HepG2 (cell line): ENCODE measurements around the gene MINDY1. TPM values are rescaled to one million over a fixed set of nuclear protein-coding genes. Genes with fewer than 3 reads are reported as not detected.

Source experiments
- CBX5 ChIP-seq: sonication (generic); formaldehyde crosslinking; IDR thresholded peaks from 2 replicates; pipeline ENCODE4 v1.4.0; 2020; ENCODE audit warnings: missing genetic modification reagents, borderline replicate concordance
- MAZ ChIP-seq, 2 experiments: sonication (generic) in 1 of 2; formaldehyde crosslinking in 1 of 2; IDR thresholded peaks; 2 replicates each; pipeline versions ENCODE4 v1.5.0 to v1.6.1; 2012 to 2020; ENCODE audit warnings: low read depth in 2 of 2, mild to moderate bottlenecking in 2 of 2, borderline replicate concordance in 1 of 2, improper control_type of control experiment in 1 of 2, low read length in 1 of 2, missing genetic modification reagents in 1 of 2, moderate library complexity in 1 of 2
- PAF1 ChIP-seq: IDR thresholded peaks from 2 replicates; pipeline ENCODE4 v1.6.1; 2016; ENCODE audit warnings: missing genetic modification reagents, missing compliant biosample characterization
- SKI ChIP-seq: fragments of 450-650 bp; IDR thresholded peaks from one replicate; pipeline ENCODE4 v1.6.1; 2018; ENCODE audit warnings: mild to moderate bottlenecking; ENCODE audit not compliant: partially characterized antibody
- SNAPC2 ChIP-seq: sonication (generic); formaldehyde crosslinking; IDR thresholded peaks from 2 replicates; pipeline ENCODE4 v1.8.1; 2022; ENCODE audit warnings: mild to moderate bottlenecking, missing genetic modification reagents
- TBX2 ChIP-seq: sonication (generic); formaldehyde crosslinking; IDR thresholded peaks from 2 replicates; pipeline ENCODE4 v1.5.0; 2020; ENCODE audit warnings: missing genetic modification reagents, mild to moderate bottlenecking, borderline replicate concordance
- TOPORS ChIP-seq: sonication (generic); formaldehyde crosslinking; IDR thresholded peaks from 2 replicates; pipeline ENCODE4 v1.8.0; 2023; ENCODE audit warnings: mild to moderate bottlenecking, missing genetic modification reagents
- ZFP1 ChIP-seq: IDR thresholded peaks from 2 replicates; pipeline ENCODE4 v1.6.1; 2016
- ZNF350 ChIP-seq: sonication (generic); formaldehyde crosslinking; IDR thresholded peaks from 2 replicates; pipeline ENCODE4 v1.4.0; 2020; ENCODE audit warnings: mild to moderate bottlenecking, low read depth, missing genetic modification reagents, borderline replicate concordance
- ZSCAN25 ChIP-seq: sonication (generic); formaldehyde crosslinking; IDR thresholded peaks from 2 replicates; pipeline ENCODE4 v1.8.0; 2022; ENCODE audit warnings: mild to moderate bottlenecking, missing genetic modification reagents
- polyA plus RNA-seq, 8 experiments: library from polyadenylated mRNA; depleted of rRNA in 3 of 8; stranded (reverse) in 7 of 8; unstranded in 1 of 8; fragments of >200 nt; fragmentation: Illumina TruSeq in 4 of 8; extraction: Trizol in 4 of 8; gene quantifications; 2 replicates each; pipeline versions ENCODE4 v1.2.1 to v1.2.3, GENCODE V29; 2011 to 2016; ENCODE audit warnings: low read depth in 4 of 8, missing spikeins in 1 of 8, mixed read lengths in 1 of 8; ENCODE audit not compliant: insufficient read depth in 1 of 8
- total RNA-seq, 5 experiments: library from RNA; depleted of rRNA; stranded (reverse); fragments of >200 nt; fragmentation: Illumina TruSeq; extraction: Trizol; gene quantifications; 2 replicates each; pipeline ENCODE4 v1.2.3, GENCODE V29; 2016; ENCODE audit warnings: low read depth in 1 of 5
- TF ChIP-seq, protein P1 (sequence below): sonication (generic); formaldehyde crosslinking; IDR thresholded peaks from 2 replicates; pipeline ENCODE4 v1.5.1; 2020; ENCODE audit warnings: mild to moderate bottlenecking, missing genetic modification reagents, moderate library complexity
- TF ChIP-seq, protein P2 (sequence below): IDR thresholded peaks from 2 replicates; pipeline ENCODE4 v1.6.1; 2016; ENCODE audit warnings: low read depth
- TF ChIP-seq, protein P3 (sequence below): sonication (generic); formaldehyde crosslinking; conservative IDR thresholded peaks from 2 replicates; pipeline ENCODE4 v1.8.0; 2022; ENCODE audit warnings: mild to moderate bottlenecking, moderate library complexity, missing genetic modification reagents
- TF ChIP-seq, protein P4 (sequence below): sonication (generic); formaldehyde crosslinking; IDR thresholded peaks from 2 replicates; pipeline ENCODE4 v1.4.0; 2020; ENCODE audit warnings: missing genetic modification reagents, mild to moderate bottlenecking, borderline replicate concordance

MINDY1 gene
- total and polyA plus RNA-seq, 2 of the 13 experiments (the other 11 are each of a cell fraction or from before 2014, with no cell fraction given), result 11.1 to 15.0 TPM

DNA sequence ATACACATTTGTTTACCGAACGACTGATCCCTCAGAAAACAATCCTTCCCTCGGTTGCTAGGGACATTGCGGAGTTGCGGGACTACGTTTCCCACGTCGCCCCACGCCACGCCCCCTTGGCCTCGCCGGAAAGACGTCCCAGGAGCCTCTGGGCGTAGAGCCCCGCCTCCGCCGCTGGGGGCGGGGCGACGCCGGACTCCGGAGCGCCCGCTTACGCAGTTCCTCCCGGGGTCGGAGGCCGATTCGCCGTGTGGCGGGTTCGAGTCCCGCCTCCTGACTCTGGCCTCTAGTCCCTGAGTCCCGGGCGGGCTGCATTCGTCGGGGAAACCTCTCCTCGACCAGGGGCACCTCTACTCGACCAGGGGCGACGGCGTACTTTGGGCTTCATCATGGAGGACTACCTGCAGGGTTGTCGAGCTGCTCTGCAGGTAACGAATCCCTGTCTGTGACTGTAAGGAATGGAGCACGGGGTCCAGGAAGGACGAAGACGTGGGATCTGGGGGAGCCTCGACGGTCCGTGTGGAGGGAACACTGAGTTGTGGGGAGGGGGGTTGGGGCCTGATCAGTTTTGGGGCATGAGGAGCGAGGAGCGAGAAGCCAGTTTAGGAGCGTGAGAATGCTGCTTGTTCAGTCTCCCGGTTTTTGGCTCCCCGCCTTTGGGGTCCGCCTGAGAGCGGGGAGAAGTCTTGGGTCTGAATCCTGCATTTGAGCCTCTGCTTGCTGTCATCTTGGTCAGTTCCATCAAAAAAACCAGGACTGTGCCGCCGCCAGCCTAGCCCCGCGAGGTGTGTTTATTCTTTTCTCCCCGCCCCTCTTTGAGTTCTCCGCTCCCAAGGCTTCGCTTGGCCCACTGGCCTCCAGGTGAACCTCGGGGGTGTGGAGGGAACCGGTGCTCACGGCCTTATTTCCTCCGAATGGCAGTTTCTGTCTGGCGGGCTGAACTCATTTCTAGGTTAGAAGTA, 1.8 kb upstream of the MINDY1 start, which contains the start of gene PRUNE1 (continued):
- TF ChIP-seq MAZ (IDR thresholded peaks at IDR 0.05; ENCODE audit: borderline replicate concordance, low read depth, low read length) (peak; percentile 72; the same call in 1 of the 2 replicates), MAZ (CRISPR knock-in tag; IDR thresholded peaks at IDR 0.05; ENCODE audit: low read depth) (peak; percentile 63), PAF1 (CRISPR knock-in tag) (no peak), TBX2 (peak; percentile 60; the same call in 1 of the 2 replicates), TOPORS (peak; percentile 65; the same call in 1 of the 2 replicates), SNAPC2 (peak; percentile 68; the same call in 1 of the 2 replicates), CBX5 (CRISPR knock-in tag) (no peak; the same call in 1 of the 2 replicates), ZFP1 (CRISPR knock-in tag) (no peak), ZSCAN25 (CRISPR knock-in tag) (peak; percentile 48; the same call in 1 of the 2 replicates), ZNF350 (CRISPR knock-in tag) (peak; percentile 61), SKI (peak; percentile 10)
- TF ChIP-seq, protein P1, sequence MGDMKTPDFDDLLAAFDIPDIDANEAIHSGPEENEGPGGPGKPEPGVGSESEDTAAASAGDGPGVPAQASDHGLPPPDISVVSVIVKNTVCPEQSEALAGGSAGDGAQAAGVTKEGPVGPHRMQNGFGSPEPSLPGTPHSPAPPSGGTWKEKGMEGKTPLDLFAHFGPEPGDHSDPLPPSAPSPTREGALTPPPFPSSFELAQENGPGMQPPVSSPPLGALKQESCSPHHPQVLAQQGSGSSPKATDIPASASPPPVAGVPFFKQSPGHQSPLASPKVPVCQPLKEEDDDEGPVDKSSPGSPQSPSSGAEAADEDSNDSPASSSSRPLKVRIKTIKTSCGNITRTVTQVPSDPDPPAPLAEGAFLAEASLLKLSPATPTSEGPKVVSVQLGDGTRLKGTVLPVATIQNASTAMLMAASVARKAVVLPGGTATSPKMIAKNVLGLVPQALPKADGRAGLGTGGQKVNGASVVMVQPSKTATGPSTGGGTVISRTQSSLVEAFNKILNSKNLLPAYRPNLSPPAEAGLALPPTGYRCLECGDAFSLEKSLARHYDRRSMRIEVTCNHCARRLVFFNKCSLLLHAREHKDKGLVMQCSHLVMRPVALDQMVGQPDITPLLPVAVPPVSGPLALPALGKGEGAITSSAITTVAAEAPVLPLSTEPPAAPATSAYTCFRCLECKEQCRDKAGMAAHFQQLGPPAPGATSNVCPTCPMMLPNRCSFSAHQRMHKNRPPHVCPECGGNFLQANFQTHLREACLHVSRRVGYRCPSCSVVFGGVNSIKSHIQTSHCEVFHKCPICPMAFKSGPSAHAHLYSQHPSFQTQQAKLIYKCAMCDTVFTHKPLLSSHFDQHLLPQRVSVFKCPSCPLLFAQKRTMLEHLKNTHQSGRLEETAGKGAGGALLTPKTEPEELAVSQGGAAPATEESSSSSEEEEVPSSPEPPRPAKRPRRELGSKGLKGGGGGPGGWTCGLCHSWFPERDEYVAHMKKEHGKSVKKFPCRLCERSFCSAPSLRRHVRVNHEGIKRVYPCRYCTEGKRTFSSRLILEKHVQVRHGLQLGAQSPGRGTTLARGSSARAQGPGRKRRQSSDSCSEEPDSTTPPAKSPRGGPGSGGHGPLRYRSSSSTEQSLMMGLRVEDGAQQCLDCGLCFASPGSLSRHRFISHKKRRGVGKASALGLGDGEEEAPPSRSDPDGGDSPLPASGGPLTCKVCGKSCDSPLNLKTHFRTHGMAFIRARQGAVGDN (CRISPR knock-in tag), result peak; percentile 90
- TF ChIP-seq, protein P2, sequence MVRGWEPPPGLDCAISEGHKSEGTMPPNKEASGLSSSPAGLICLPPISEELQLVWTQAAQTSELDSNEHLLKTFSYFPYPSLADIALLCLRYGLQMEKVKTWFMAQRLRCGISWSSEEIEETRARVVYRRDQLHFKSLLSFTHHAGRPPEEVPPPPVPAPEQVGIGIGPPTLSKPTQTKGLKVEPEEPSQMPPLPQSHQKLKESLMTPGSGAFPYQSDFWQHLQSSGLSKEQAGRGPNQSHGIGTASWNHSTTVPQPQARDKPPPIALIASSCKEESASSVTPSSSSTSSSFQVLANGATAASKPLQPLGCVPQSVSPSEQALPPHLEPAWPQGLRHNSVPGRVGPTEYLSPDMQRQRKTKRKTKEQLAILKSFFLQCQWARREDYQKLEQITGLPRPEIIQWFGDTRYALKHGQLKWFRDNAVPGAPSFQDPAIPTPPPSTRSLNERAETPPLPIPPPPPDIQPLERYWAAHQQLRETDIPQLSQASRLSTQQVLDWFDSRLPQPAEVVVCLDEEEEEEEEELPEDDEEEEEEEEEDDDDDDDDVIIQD (CRISPR knock-in tag), result 0 out of 2 replicates have a peak, but pooled peaks have one; percentile 23
- TF ChIP-seq, protein P3, sequence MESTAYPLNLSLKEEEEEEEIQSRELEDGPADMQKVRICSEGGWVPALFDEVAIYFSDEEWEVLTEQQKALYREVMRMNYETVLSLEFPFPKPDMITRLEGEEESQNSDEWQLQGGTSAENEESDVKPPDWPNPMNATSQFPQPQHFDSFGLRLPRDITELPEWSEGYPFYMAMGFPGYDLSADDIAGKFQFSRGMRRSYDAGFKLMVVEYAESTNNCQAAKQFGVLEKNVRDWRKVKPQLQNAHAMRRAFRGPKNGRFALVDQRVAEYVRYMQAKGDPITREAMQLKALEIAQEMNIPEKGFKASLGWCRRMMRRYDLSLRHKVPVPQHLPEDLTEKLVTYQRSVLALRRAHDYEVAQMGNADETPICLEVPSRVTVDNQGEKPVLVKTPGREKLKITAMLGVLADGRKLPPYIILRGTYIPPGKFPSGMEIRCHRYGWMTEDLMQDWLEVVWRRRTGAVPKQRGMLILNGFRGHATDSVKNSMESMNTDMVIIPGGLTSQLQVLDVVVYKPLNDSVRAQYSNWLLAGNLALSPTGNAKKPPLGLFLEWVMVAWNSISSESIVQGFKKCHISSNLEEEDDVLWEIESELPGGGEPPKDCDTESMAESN (CRISPR knock-in tag), result peak; percentile 56; the same call in 1 of the 2 replicates
- TF ChIP-seq, protein P4, sequence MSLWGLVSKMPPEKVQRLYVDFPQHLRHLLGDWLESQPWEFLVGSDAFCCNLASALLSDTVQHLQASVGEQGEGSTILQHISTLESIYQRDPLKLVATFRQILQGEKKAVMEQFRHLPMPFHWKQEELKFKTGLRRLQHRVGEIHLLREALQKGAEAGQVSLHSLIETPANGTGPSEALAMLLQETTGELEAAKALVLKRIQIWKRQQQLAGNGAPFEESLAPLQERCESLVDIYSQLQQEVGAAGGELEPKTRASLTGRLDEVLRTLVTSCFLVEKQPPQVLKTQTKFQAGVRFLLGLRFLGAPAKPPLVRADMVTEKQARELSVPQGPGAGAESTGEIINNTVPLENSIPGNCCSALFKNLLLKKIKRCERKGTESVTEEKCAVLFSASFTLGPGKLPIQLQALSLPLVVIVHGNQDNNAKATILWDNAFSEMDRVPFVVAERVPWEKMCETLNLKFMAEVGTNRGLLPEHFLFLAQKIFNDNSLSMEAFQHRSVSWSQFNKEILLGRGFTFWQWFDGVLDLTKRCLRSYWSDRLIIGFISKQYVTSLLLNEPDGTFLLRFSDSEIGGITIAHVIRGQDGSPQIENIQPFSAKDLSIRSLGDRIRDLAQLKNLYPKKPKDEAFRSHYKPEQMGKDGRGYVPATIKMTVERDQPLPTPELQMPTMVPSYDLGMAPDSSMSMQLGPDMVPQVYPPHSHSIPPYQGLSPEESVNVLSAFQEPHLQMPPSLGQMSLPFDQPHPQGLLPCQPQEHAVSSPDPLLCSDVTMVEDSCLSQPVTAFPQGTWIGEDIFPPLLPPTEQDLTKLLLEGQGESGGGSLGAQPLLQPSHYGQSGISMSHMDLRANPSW (CRISPR knock-in tag), result 0 out of 2 replicates have a peak, but pooled peaks have one; percentile 78
